NCI-H128 (cell line): Measurements from ENCODE around the gene INPP5F.

Experiments
- DNase-seq: peaks from one replicate; lab custom pipeline; 2025; ENCODE audit not compliant: unreplicated experiment; lab: John Stamatoyannopoulos, UW

Gene INPP5F, protein sequence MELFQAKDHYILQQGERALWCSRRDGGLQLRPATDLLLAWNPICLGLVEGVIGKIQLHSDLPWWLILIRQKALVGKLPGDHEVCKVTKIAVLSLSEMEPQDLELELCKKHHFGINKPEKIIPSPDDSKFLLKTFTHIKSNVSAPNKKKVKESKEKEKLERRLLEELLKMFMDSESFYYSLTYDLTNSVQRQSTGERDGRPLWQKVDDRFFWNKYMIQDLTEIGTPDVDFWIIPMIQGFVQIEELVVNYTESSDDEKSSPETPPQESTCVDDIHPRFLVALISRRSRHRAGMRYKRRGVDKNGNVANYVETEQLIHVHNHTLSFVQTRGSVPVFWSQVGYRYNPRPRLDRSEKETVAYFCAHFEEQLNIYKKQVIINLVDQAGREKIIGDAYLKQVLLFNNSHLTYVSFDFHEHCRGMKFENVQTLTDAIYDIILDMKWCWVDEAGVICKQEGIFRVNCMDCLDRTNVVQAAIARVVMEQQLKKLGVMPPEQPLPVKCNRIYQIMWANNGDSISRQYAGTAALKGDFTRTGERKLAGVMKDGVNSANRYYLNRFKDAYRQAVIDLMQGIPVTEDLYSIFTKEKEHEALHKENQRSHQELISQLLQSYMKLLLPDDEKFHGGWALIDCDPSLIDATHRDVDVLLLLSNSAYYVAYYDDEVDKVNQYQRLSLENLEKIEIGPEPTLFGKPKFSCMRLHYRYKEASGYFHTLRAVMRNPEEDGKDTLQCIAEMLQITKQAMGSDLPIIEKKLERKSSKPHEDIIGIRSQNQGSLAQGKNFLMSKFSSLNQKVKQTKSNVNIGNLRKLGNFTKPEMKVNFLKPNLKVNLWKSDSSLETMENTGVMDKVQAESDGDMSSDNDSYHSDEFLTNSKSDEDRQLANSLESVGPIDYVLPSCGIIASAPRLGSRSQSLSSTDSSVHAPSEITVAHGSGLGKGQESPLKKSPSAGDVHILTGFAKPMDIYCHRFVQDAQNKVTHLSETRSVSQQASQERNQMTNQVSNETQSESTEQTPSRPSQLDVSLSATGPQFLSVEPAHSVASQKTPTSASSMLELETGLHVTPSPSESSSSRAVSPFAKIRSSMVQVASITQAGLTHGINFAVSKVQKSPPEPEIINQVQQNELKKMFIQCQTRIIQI

DNA sequence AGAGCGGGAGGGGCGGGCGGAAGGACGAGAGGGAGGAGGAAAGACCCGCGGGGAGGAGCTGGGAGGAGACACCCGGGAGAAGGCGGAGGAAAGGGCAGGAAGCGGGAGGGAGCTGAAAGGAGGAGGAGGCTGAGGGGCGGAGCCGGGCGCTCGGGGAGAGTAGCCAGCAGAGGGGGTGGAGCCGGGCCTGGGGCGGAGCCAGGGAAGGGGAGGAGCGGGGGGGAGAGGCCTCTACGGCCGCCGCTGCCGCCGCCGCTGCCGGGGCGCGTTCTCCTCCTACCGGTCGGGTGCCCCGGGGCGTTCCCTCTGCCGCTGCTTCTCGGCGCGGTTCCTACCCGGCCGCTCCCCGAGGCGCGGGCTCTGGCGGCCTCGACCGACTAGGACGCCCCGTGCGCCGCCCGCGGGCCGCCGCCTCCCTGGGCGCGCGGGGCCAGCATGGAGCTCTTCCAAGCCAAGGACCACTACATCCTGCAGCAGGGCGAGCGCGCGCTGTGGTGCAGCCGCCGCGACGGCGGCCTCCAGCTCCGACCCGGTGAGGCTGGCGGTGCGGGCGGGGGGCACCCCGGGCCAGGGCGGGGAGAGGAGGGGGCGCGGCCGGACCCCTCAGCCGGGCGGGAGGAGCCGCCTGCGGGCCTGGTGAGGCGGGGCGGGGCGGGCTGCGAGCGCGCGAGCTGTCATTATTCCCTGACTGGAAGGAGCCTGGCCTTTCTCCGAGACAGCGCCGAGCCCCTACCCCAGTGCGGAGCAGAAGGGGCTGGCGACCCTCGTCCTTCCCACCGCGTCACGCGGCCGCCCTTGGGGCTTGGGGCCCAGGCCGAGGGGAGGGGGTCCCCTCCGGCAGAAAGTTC, at the start of gene INPP5F:
INPP5F (plus strand) TSS at position 223 of the 848 bp plus-strand sequence; CDS start at position 436, 213 bp downstream.
- DNase-seq, result peak; percentile 81

DNA sequence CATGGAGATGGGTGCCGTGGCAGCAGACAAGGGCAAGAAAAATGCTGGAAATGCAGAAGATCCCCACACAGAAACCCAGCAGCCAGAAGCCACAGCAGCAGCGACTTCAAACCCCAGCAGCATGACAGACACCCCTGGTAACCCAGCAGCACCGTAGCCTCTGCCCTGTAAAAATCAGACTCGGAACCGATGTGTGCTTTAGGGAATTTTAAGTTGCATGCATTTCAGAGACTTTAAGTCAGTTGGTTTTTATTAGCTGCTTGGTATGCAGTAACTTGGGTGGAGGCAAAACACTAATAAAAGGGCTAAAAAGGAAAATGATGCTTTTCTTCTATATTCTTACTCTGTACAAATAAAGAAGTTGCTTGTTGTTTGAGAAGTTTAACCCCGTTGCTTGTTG, 48.7 kb upstream of the INPP5F start:
- DNase-seq, result no peak

DNA sequence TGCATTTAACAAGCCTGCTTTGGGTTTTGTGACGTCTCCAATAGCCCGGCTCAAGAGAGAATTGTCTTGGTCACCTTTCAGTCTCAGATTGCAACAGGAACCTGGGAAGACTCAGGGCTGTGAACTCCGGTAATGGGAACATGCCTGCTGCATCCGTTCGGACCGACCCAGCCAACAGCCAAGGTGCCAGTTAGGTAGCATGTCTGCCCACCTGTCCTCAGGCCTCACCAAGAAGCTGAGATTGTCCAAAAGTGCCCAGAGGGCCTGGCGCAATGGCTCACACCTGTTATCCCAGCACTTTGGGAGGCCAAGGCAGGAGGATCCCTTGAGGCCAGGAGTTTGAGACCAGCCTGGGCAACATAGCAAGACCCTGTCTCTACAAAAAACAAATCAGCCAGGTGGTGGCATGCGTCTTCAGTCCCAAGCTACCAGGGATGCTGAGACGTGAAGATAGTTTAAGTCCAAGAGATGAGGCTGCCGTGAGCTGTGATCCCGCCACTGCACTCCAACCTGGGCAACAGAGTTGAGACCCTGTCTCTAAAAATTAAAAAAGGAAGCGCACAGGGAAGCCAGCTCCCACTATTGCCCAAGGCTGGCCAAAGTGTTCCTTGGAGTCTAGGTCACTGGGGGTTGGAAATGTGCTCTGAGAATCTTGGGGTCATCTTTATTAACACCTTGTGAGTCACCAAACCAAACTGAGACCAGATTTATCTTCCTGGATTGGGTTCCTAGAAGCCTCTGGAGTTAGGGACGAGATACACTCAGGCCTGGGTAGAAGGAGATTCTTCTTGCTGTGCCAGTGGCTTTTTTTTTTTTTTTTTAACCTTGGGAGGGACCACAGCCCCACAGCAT, 47.7 kb upstream of the INPP5F start:
- DNase-seq, result no peak

DNA sequence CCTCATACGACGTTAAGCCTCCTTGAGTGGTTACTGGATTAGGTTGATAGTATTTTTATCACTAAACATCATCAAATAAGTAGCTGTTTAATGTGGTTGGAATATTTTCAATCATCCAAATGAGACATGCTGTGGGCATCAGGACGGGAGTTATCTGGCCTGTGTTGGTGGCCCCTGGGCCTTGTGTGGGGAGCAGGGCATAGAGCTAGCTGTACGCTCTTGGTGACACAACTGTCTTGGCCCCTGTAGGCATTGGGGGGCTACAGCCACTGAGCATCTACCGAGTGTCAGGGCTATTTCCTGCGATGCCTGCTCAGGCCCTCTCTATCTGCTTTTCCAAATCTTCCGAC, 46.4 kb upstream of the INPP5F start:
- no peak for DNase-seq

DNA sequence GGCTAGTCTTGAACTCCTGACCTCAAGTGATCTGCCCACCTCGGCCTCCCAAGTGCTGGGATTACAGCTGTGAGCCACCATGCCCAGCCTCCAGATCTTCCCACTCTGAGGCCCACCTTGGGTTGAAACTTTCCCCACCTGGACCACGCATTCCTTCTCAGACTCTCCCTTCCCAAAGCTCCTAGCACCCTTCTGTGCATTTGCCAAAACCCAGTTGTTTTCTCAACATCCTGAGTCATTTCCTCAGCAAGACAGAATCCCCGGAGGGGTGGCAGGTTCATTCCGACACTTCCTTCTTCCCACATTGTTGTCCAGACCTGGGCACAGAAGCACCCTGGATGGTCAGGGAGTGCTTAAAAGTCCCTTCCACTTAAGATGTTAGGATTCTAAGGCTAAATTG, 45.8 kb upstream of the INPP5F start:
- DNase-seq, result no peak

DNA sequence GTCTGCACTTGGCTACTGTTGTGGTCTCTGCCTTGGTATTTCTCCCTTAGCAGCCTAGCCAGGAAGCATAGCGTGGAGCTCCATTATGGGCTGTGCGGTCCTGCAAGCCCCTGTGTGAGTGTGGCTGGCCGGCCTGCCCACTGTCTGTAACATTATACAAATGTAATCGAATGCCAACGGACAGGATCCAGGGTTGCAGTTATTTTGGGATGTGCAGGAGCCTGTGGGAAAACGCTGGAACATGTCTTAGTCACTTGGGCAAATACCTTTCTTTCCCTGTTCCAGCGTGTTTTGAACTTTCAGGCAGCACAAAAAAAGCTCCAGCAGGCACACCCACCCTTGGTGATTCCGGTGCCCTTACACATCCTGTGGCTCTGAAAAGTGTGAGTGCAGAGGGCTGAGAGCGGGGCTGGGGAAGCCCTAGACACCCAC, 45.2 kb upstream of the INPP5F start:
- no peak for DNase-seq

DNA sequence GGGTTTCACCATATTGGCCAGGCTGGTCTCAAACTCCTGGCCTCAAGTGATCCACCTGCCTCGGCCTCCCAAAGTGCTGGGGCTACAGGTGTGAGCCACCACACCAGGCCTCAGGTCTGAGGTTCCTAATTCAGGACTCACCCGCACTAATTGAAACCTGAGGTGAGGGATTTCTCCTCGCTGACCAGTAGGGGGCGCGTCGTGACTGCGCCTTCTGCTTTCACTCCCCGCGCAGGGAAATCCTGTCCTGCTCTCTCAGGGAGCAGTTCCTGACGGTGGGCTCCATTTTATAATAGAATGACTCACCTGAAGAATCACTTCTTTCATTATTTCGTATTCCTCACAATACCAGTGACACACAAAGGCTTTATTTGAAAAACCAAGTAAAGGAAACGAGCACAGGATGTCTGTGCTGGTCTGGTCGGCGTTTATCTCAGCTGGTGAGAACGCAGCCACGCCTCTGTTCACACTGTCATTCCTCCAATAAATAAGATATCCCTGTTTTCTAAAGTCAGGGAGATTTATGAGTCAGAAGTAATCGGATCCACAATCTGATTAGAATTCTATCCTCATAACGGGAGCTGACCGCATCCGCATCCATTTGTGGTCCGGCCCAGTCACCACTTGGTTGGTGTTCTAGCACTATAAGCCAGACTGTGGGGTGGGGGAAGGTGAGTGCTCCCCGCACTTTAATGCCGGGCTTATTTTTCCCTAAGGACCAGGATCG, 39.2 kb upstream of the INPP5F start:
- peak; percentile 23 for DNase-seq

DNA sequence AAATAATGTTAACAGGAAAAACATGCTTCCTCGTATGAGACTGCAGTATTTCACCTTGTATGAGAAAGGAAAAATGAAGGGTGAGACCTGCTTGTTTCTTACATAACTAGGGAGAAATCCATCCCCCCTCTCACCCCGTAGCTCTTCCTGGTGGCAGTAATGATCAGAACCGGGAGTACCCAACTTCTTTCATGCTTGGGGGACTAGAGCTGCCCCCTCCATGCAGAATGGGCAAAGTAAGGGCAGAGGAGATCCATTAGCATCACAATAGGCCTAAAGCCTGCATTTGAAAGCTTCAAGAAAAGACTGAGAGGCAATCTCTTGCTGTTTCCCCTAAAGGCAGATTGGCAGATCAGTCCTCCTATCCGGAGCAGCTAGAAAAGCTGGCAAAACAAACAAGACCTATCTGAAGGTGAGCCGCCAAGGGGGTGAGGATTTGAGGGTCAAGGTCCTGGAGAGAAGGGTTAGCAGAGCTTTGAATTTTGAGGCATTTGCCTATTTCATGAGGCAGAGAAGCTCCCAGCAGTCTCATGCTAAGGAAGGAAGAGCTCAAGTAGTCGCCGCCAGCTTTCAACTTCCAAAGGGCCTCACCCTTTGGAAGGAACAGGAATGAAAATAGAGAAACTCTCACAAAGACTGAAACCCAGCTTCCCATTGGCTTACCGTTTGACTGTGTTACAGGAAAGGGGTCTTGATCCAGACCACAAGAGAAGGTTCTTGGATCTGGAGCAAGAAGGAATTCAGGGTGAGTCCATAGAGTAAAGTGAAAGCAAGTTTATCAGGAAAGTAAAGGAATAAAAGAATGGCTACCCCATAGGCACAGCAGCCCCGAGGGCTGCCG, 38.4 kb upstream of the INPP5F start:
- DNase-seq, result no peak

DNA sequence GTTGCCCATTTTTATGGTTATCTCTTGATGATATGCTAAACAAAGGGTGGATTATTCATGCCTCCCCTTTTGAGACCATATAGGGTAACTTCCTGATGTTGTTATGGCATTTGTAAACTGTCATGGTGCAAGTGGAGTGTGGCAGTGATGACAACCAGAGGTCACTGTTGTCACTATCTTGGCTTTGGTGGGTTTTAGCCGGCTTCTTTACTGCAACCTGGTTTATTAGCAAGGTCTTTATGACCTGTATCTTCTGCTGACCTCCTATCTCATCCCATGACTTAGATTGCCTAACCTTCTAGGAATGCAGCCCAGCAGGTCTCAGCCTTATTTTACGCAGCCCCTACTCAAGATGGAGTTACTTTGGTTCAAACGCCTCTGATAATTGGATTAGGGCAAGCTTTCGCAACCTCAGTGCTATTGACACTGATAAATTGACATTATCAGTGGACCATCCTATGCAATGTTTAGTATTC, 37.8 kb upstream of the INPP5F start:
- no peak for DNase-seq

DNA sequence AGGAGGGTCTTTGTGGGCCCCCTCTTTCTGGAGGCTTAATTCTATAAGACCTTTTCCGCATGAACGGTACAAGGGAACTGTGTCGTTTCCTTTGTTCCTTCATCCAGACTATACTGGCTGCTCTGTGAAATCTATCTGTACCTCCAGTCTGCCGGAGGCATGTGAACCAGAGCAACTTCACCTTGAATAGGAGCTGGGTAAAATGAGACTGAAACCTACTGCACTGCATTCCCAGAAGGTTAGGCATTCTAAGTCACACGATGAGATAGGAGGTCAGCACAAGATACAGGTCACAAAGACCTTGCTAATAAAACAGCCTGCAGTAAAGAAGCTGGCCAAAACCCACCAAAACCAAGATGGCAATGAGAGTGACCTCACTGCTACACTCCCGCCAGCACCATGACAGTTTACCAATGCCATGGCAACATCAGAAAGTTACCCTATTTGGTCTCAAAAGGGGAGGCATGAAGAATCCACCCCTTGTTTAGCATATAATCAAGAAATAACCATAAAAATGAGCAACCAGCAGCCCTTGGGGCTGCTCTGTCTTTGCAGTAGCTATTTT, 36.8 kb upstream of the INPP5F start:
- no peak for DNase-seq

DNA sequence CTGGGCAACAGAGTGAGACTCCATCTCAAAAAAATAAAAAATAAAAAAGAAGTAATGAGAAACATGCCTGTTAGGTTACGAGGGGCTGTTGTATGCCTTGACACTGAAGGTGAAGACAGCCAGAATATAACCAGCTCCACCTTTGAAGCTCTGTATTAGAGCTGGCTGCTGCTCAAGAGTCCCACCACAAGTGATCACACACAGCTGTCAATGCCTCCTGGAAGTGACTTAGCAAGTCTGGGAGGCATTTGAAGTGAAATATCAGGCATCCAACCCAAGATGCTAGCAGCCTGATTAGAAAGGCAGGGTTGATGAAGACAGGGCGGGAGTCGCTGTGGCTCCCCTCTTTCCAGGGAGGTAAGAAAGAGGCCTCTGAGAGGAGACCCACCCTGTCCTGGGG, 34.1 kb upstream of the INPP5F start:
- DNase-seq, result no peak

DNA sequence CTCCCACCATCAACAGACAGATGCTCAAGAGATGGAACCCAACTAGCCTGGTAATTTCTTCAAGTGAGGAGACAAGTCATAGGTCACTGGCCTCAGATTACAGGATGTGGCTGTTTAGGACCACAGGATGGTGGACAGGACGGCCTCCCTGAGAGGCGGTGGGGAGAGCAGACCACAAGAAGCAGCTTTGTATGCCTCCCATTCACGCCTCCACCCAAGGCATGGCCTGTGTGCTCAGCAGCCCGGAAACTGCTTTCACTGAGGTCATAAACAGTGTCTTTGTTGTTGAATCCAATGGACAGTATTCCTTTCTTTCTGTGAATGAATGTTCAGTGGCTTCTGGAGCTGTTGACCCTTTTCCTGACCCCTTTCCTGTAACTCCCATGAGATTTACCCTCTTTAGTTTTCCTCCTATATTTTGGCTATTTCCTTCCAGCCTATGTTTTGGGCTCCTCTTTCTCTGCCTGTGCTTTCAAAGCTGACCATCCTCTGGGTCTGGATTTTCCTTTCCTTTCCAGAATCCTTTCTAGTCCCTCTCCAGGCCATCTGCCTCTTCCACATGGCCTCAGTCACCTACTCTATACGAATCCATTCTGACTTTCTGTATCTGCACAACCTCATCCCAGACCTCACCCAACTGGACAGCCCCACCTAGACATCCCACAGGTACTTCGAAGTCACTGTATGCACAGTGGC, 32.4 kb upstream of the INPP5F start:
- no peak for DNase-seq

DNA sequence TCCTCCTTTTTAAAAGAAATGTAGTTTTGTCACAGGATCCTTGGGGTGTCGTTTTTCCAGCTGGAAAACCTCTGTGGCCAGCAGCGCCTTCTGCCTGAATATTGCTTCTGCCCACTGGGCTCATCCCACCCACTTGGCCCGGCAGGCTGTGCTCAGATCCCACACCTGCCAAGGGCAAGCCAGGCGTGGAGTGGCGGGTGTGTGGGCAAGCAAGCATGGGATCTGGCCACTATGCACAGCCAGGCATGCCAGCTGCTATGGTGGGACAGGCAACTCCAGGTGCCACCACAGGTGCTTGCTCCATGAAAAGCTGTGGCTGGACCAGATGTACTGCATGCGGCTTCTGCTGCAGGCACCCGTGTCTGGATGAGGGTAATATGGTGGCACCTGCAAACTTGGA, 31.2 kb upstream of the INPP5F start:
- DNase-seq, result no peak

DNA sequence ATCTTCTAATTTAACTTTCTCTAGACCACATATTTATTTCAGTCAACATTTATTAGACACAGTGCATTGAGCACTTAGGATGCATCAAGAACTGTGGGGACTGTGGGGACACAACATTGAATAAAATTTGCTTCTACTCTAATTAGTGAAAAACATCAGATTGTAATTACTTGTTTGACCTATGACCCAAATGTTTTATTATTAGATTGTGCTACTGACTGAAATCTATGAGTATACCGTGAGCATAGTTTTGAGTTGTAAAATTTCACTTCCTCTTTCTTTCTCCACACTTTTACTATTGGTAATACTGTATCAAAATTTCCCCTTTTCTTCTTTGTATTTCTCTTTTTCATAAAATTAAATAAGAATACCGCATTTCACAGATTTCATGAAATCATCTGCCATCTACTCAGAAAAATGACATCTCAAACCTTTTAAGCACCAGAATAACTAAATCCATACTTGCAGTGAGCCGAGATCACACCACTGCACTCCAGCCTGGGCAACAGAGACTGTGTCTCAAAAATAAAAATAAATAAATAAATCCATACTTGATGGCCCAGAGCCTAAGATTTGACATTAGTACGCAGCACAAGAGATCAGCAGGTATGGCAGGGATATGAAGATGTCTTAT, 25.4 kb upstream of the INPP5F start:
- DNase-seq, result no peak

DNA sequence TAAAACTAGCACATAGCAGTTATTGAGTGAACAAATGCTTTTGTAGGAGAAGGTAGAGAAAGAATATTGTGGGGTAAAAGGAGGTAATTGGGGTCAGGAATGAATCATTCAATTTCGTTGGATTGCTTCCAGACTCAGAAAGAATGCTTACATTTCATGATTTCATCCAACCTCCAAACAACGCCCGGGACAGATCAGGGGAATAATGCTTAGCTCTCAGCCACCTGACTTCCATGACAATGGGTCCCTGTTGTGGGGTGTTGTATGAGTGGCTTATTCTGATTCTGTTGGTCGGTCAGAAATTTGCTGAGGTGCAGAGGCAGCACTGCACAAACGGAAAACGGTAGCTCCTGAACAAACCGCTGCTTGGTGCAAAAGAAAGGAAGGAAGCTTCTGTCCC, 24.0 kb upstream of the INPP5F start:
- no peak for DNase-seq

DNA sequence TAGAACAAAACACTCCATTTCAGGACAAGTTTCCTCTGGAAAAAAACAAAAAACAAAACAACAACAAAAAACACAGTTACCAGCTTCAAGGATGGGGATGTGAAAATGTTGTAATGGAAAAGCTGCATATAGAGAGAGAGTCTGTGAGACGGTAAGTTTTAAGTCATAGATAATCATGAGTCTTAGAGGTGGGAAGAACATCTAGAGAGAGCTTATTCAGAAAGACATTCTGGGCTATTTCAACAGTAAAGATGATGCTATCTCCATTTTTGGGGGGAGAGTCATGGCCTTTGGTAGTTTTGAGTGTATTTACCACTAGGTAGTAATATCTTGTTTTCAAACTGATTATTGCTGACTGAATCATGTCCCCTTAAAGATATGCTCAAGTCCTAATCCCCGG, 23.3 kb upstream of the INPP5F start:
- no peak for DNase-seq
